Glutamatergic neuron (in vitro differentiated cells): ENCODE data around the gene CXCL6. TPM values are rescaled to one million over a fixed set of nuclear protein-coding genes. Genes with fewer than 3 reads are reported as not detected.

Source experiments
- DNase-seq: peaks from one replicate; pipeline ENCODE4 v3.0.0; 2022
- H3K27ac Mint-ChIP-seq: one replicate; pipeline ENCODE4 v1.8.0; 2020; ENCODE audit warnings: mild to moderate bottlenecking, mixed read lengths, inconsistent platforms; ENCODE audit not compliant: unreplicated experiment
- H3K27me3 Mint-ChIP-seq: one replicate; pipeline ENCODE4 v1.8.0; 2020; ENCODE audit warnings: mild to moderate bottlenecking, moderate library complexity, mixed read lengths, inconsistent platforms; ENCODE audit not compliant: unreplicated experiment
- H3K36me3 Mint-ChIP-seq: one replicate; pipeline ENCODE4 v1.8.0; 2020; ENCODE audit warnings: mild to moderate bottlenecking, mixed read lengths, inconsistent platforms; ENCODE audit not compliant: unreplicated experiment
- H3K4me1 Mint-ChIP-seq: one replicate; pipeline ENCODE4 v1.8.0; 2020; ENCODE audit warnings: mild to moderate bottlenecking, low read depth, mixed read lengths, inconsistent platforms; ENCODE audit not compliant: unreplicated experiment
- H3K4me3 Mint-ChIP-seq: one replicate; pipeline ENCODE4 v1.8.0; 2020; ENCODE audit warnings: mild to moderate bottlenecking, mixed read lengths, inconsistent platforms; ENCODE audit not compliant: unreplicated experiment
- H3K9me3 Mint-ChIP-seq: one replicate; pipeline ENCODE4 v1.8.0; 2020; ENCODE audit warnings: mild to moderate bottlenecking, moderate library complexity, mixed read lengths, inconsistent platforms; ENCODE audit not compliant: unreplicated experiment
- CTCF ChIP-seq: fragments of 200-600 bp; sonication (generic); IDR thresholded peaks from one replicate; pipeline ENCODE4 v1.5.0; 2021; ENCODE audit not compliant: partially characterized antibody, unreplicated experiment
- total RNA-seq: library from RNA; stranded (reverse); fragmentation: NEBNext Ultra II Directional; extraction: Animal tissue kit (Norgen Biotek cat#: 25700); gene quantifications from one replicate; pipeline ENCODE4 v1.2.1, GENCODE V29; 2021; ENCODE audit not compliant: unreplicated experiment

The CXCL6 gene
- total RNA-seq, 1 donor from 2014 or later = not detected

- no peaks in the 10 kb centered on the region for H3K36me3 Mint-ChIP-seq
- H3K4me3 Mint-ChIP-seq = no peak overlapping the region
- no peak for TF ChIP-seq CTCF
- no peaks in the 10 kb centered on the region for H3K9me3 Mint-ChIP-seq
- peaks cover 6% of the 10 kb centered on the region for H3K27me3 Mint-ChIP-seq
- DNase-seq = no peak
- H3K4me1 Mint-ChIP-seq = peaks cover 6% of the 10 kb centered on the region
- H3K27ac Mint-ChIP-seq = no peak overlapping the region
Observed at GRCh38 chr4:73864961-73865360, 28.5 kb downstream of the CXCL6 start.

- no peak for TF ChIP-seq CTCF
- no peak overlapping the region for H3K4me3 Mint-ChIP-seq
- H3K27me3 Mint-ChIP-seq = peaks cover 6% of the 10 kb centered on the region
- no peaks in the 10 kb centered on the region for H3K36me3 Mint-ChIP-seq
- no peak for DNase-seq
- H3K9me3 Mint-ChIP-seq = no peaks in the 10 kb centered on the region
- peaks cover 6% of the 10 kb centered on the region for H3K4me1 Mint-ChIP-seq
- H3K27ac Mint-ChIP-seq = no peak overlapping the region
Observed at GRCh38 chr4:73865431-73866096, 29.1 kb downstream of the CXCL6 start.

GRCh38 chr4:73866246-73866645, 29.8 kb downstream of the CXCL6 start:
- no peak for TF ChIP-seq CTCF
- Mint-ChIP-seq H3K4me3 (no peak overlapping the region), H3K36me3 (no peaks in the 10 kb centered on the region), H3K4me1 (peaks cover 6% of the 10 kb centered on the region), H3K9me3 (no peaks in the 10 kb centered on the region), H3K27ac (no peak overlapping the region), H3K27me3 (peaks cover 6% of the 10 kb centered on the region)
- DNase-seq = no peak

GRCh38 chr4:73867783-73868182, 31.3 kb downstream of the CXCL6 start:
- Mint-ChIP-seq H3K9me3 (no peaks in the 10 kb centered on the region), H3K36me3 (no peaks in the 10 kb centered on the region), H3K4me3 (no peak overlapping the region), H3K27me3 (peaks cover 6% of the 10 kb centered on the region), H3K27ac (no peak overlapping the region), H3K4me1 (peaks cover 1% of the 10 kb centered on the region)
- no peak for DNase-seq
- no peak for TF ChIP-seq CTCF

- H3K27me3 Mint-ChIP-seq = peaks cover 6% of the 10 kb centered on the region
Observed at GRCh38 chr4:73868206-73869129, 32.0 kb downstream of the CXCL6 start.

More at GRCh38 chr4:73868206-73869129, 32.0 kb downstream of the CXCL6 start:
- peak overlapping the region; percentile 87 for H3K4me3 Mint-ChIP-seq
- H3K9me3 Mint-ChIP-seq = no peaks in the 10 kb centered on the region
- H3K27ac Mint-ChIP-seq = no peak overlapping the region
- no peak for TF ChIP-seq CTCF
- no peak for DNase-seq
- H3K36me3 Mint-ChIP-seq = no peaks in the 10 kb centered on the region
- H3K4me1 Mint-ChIP-seq = peaks cover 1% of the 10 kb centered on the region
